Measurements from ENCODE around the gene TIAM2.

TIAM2 gene

GRCh38 chr6:155268088-155268867 is 273.2 kb downstream of the TIAM2 start:
- DNase-seq, result peak; percentile 4

GRCh38 chr6:155269765-155270164 is 274.6 kb downstream of the TIAM2 start:
- DNase-seq, result no peak

- no peak for DNase-seq
Measured at GRCh38 chr6:155270561-155271091, 275.5 kb downstream of the TIAM2 start.

- DNase-seq, result no peak
Measured at GRCh38 chr6:155271145-155271544, 276.0 kb downstream of the TIAM2 start.

GRCh38 chr6:155272353-155273232 is 277.5 kb downstream of the TIAM2 start:
- no peak for DNase-seq

GRCh38 chr6:155273431-155273830 is 278.3 kb downstream of the TIAM2 start:
- DNase-seq, result no peak

GRCh38 chr6:155274106-155274505 is 279.0 kb downstream of the TIAM2 start:
- DNase-seq, result no peak

- DNase-seq, result no peak
Measured at GRCh38 chr6:155274533-155274932, 279.4 kb downstream of the TIAM2 start.

- no peak for DNase-seq
Measured at GRCh38 chr6:155275808-155276480, 280.8 kb downstream of the TIAM2 start.

GRCh38 chr6:155276638-155277037 is 281.5 kb downstream of the TIAM2 start:
- DNase-seq, result no peak

GRCh38 chr6:155278319-155279049 is 283.4 kb downstream of the TIAM2 start:
- DNase-seq, result no peak

- DNase-seq, result no peak
Measured at GRCh38 chr6:155284775-155285174, 289.7 kb downstream of the TIAM2 start.

GRCh38 chr6:155287762-155288161 is 292.6 kb downstream of the TIAM2 start:
- DNase-seq, result no peak

GRCh38 chr6:155290491-155290890 is 295.4 kb downstream of the TIAM2 start:
- no peak for DNase-seq

GRCh38 chr6:155291291-155291690 is 296.2 kb downstream of the TIAM2 start:
- no peak for DNase-seq

GRCh38 chr6:155292711-155293110 is 297.6 kb downstream of the TIAM2 start:
- DNase-seq, result no peak

- no peak for DNase-seq
Measured at GRCh38 chr6:155297669-155298068, 302.6 kb downstream of the TIAM2 start.

- no peak for DNase-seq
Measured at GRCh38 chr6:155301867-155302266, 306.8 kb downstream of the TIAM2 start.

GRCh38 chr6:155303361-155303870 is 308.3 kb downstream of the TIAM2 start:
- no peak for DNase-seq

GRCh38 chr6:155306958-155307357 is 311.8 kb downstream of the TIAM2 start:
- no peak for DNase-seq
